ENCODE data around the gene TARDBP.
"Not testable (repeated sequence)": the region's sequence is repeated elsewhere in the genome, so short reads cannot be mapped to it uniquely, and the experiment has no call there.

TARDBP gene

GRCh38 chr1:11026903-11027302 is 14.4 kb downstream of the TARDBP start:
- no peaks in the 10 kb centered on the region for H3K4me1 ChIP-seq (ENCODE audit: control insufficient read depth, insufficient read depth, low read length)
- no peaks in the 10 kb centered on the region for H3K27me3 ChIP-seq (ENCODE audit: control insufficient read depth, insufficient read depth, low read length, poor library complexity, severe bottlenecking)
- no peak overlapping the region for H3K27ac ChIP-seq (ENCODE audit: insufficient read depth, low read depth, low read length, poor library complexity, severe bottlenecking)
- no peaks in the 10 kb centered on the region for H3K9me3 ChIP-seq (ENCODE audit: control insufficient read depth, low read length)
- H3K36me3 ChIP-seq (ENCODE audit: control insufficient read depth, insufficient read depth, low read length): peaks cover 27% of the 10 kb centered on the region
- WGBS, 2 experiments: 92 to 95% methylated on average over 5 of the region's 5 CpGs
- H3K4me3 ChIP-seq (ENCODE audit: insufficient read depth, low read depth, low read length): no peak overlapping the region

DNA sequence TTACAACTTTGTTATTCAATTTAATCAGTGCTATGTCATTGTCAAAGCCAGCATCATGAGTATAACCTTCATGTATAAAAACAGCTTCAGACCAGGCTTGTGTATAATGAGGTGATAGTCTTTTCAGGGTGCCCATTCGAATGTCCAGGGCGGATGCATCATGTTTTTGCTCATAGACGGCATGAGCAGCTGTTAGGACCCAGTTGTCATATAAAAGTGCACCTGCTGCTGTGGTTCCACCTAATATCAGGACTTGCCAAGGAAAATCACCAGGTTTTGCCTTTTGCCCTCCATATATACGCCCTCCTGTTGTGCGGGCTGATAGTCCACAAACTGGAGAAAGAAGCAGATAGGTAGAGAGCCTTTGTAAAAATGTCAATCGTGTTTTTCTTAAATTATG is 14.9 kb downstream of the TARDBP start:
- WGBS, 2 experiments: 87 to 89% methylated on average over 6 of the region's 6 CpGs
- peaks cover 27% of the 10 kb centered on the region for H3K36me3 ChIP-seq (ENCODE audit: control insufficient read depth, insufficient read depth, low read length)
- no peak overlapping the region for H3K4me3 ChIP-seq (ENCODE audit: insufficient read depth, low read depth, low read length)
- no peaks in the 10 kb centered on the region for H3K4me1 ChIP-seq (ENCODE audit: control insufficient read depth, insufficient read depth, low read length)
- no peaks in the 10 kb centered on the region for H3K9me3 ChIP-seq (ENCODE audit: control insufficient read depth, low read length)
- H3K27ac ChIP-seq (ENCODE audit: insufficient read depth, low read depth, low read length, poor library complexity, severe bottlenecking): no peak overlapping the region
- H3K27me3 ChIP-seq (ENCODE audit: control insufficient read depth, insufficient read depth, low read length, poor library complexity, severe bottlenecking): no peaks in the 10 kb centered on the region

DNA sequence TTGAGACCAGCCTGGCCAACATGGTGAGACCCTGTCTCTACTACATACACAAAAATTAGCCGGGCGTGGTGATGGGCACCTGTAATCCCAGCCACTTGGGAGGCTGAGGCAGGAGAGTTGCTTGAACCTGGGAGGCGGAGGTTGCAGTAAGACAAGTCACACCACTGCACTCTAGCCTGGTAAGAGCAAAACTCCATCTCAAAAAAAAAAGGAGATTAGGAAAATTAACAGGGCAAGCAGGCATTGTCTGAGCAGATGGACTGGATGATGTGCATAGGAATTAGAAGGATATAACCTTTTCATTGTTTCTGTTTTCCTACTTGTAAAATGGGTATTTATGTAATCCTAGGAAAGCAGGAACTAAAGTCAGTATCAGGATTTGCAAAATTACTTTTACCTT is 15.6 kb downstream of the TARDBP start:
- H3K4me3 ChIP-seq (ENCODE audit: insufficient read depth, low read depth, low read length): no peak overlapping the region
- 92 to 95% methylated on average over 3 of the region's 3 CpGs for WGBS, 2 experiments
- H3K36me3 ChIP-seq (ENCODE audit: control insufficient read depth, insufficient read depth, low read length): peaks cover 27% of the 10 kb centered on the region
- H3K9me3 ChIP-seq (ENCODE audit: control insufficient read depth, low read length): no peaks in the 10 kb centered on the region
- H3K27me3 ChIP-seq (ENCODE audit: control insufficient read depth, insufficient read depth, low read length, poor library complexity, severe bottlenecking): no peaks in the 10 kb centered on the region
- no peaks in the 10 kb centered on the region for H3K4me1 ChIP-seq (ENCODE audit: control insufficient read depth, insufficient read depth, low read length)
- no peak overlapping the region for H3K27ac ChIP-seq (ENCODE audit: insufficient read depth, low read depth, low read length, poor library complexity, severe bottlenecking)

- Histone ChIP-seq H3K27me3 (ENCODE audit: control insufficient read depth, insufficient read depth, low read length, poor library complexity, severe bottlenecking) (no peaks in the 10 kb centered on the region), H3K9me3 (ENCODE audit: control insufficient read depth, low read length) (no peaks in the 10 kb centered on the region), H3K4me3 (ENCODE audit: insufficient read depth, low read depth, low read length) (no peak overlapping the region), H3K36me3 (ENCODE audit: control insufficient read depth, insufficient read depth, low read length) (peaks cover 3% of the 10 kb centered on the region), H3K4me1 (ENCODE audit: control insufficient read depth, insufficient read depth, low read length) (no peaks in the 10 kb centered on the region), H3K27ac (ENCODE audit: insufficient read depth, low read depth, low read length, poor library complexity, severe bottlenecking) (no peak overlapping the region)
- WGBS, 2 experiments: 92% methylated on average over 9 of the region's 9 CpGs
These were observed 18.4 kb downstream of the TARDBP start for GRCh38 chr1:11030865-11031264.

DNA sequence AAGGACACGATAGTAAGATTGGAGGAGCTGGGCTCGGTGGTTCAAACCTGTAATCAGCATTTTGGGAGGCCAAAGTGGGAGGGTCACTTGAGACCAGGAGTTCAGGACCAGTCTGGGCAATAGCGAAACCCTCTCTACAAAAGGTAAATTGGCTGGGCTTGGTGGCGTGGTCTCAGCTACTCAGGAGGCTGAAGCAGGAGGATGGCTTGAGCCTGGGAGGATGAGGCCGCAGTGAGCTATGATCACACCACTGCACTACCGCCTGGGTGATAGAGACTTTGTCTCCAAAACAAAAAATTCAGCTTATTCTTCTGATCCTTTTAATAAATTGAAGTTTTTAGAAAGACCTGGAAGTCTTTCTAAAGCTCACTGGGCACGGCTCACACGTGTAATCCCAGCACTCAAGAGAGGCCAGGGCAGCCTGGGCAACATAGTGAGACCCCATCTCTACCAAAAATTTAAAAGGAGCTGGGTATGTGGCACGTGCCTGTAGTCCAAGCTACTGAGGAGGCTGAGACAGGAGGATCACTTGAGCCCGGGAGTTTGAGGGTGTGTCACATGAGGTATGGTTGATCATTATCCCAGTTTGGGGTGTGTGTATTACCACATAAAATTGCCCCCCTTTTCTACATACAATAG is 19.3 kb downstream of the TARDBP start:
- H3K4me3 ChIP-seq (ENCODE audit: insufficient read depth, low read depth, low read length): no peak overlapping the region
- H3K27ac ChIP-seq (ENCODE audit: insufficient read depth, low read depth, low read length, poor library complexity, severe bottlenecking): no peak overlapping the region
- H3K36me3 ChIP-seq (ENCODE audit: control insufficient read depth, insufficient read depth, low read length): peaks cover under 1% of the 10 kb centered on the region
- no peaks in the 10 kb centered on the region for H3K9me3 ChIP-seq (ENCODE audit: control insufficient read depth, low read length)
- H3K27me3 ChIP-seq (ENCODE audit: control insufficient read depth, insufficient read depth, low read length, poor library complexity, severe bottlenecking): no peaks in the 10 kb centered on the region
- WGBS, 2 experiments: 94% methylated on average over 10 of the region's 10 CpGs
- H3K4me1 ChIP-seq (ENCODE audit: control insufficient read depth, insufficient read depth, low read length): no peaks in the 10 kb centered on the region

- not testable (repeated sequence) for H3K9me3 ChIP-seq (ENCODE audit: control insufficient read depth, low read length); H3K27ac ChIP-seq (ENCODE audit: insufficient read depth, low read depth, low read length, poor library complexity, severe bottlenecking); H3K27me3 ChIP-seq (ENCODE audit: control insufficient read depth, insufficient read depth, low read length, poor library complexity, severe bottlenecking); H3K4me1 ChIP-seq (ENCODE audit: control insufficient read depth, insufficient read depth, low read length); H3K4me3 ChIP-seq (ENCODE audit: insufficient read depth, low read depth, low read length); H3K36me3 ChIP-seq (ENCODE audit: control insufficient read depth, insufficient read depth, low read length)
- WGBS, 2 experiments: 66 to 72% methylated on average over 16 to 18 of the region's 18 CpGs
These were observed 24.7 kb downstream of the TARDBP start for GRCh38 chr1:11037019-11037739.

DNA sequence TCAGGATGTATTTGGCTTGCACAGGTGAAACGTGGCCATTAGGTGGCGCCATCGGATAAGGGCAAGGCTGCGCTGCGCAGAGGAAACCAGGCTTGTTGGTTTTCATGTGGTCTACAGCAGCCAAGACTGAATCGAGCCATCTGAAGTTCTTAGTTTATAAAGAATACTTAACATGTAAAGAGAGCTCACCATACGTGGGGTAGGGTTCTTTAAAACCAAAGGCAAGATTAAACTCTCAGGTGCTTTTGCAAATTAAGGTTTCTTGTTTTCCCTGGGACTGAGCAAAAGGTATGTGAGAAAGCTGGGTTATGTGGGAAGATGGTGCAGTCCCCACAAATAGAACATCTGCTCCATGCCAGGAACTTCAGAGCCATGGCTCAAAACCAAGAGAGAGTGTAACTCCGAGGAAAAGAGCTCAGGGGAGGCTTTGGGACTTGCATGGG is 25.3 kb downstream of the TARDBP start:
- peaks cover 7% of the 10 kb centered on the region for H3K27me3 ChIP-seq (ENCODE audit: control insufficient read depth, insufficient read depth, low read length, poor library complexity, severe bottlenecking)
- no peak overlapping the region for H3K27ac ChIP-seq (ENCODE audit: insufficient read depth, low read depth, low read length, poor library complexity, severe bottlenecking)
- WGBS, 2 experiments: 1 to 10% methylated on average over 7 to 8 of the region's 8 CpGs
- no peaks in the 10 kb centered on the region for H3K9me3 ChIP-seq (ENCODE audit: control insufficient read depth, low read length)
- H3K36me3 ChIP-seq (ENCODE audit: control insufficient read depth, insufficient read depth, low read length): no peaks in the 10 kb centered on the region
- H3K4me1 ChIP-seq (ENCODE audit: control insufficient read depth, insufficient read depth, low read length): no peaks in the 10 kb centered on the region
- no peak overlapping the region for H3K4me3 ChIP-seq (ENCODE audit: insufficient read depth, low read depth, low read length)

GRCh38 chr1:11039351-11040104 is 27.1 kb downstream of the TARDBP start:
- H3K27me3 ChIP-seq (ENCODE audit: control insufficient read depth, insufficient read depth, low read length, poor library complexity, severe bottlenecking): peaks cover 7% of the 10 kb centered on the region
- no peaks in the 10 kb centered on the region for H3K4me1 ChIP-seq (ENCODE audit: control insufficient read depth, insufficient read depth, low read length)
- no peak overlapping the region for H3K27ac ChIP-seq (ENCODE audit: insufficient read depth, low read depth, low read length, poor library complexity, severe bottlenecking)
- no peak overlapping the region for H3K4me3 ChIP-seq (ENCODE audit: insufficient read depth, low read depth, low read length)
- no peaks in the 10 kb centered on the region for H3K36me3 ChIP-seq (ENCODE audit: control insufficient read depth, insufficient read depth, low read length)
- H3K9me3 ChIP-seq (ENCODE audit: control insufficient read depth, low read length): no peaks in the 10 kb centered on the region
- 79% methylated on average over 2 of the region's 2 CpGs for WGBS, 2 experiments

- H3K4me1 ChIP-seq (ENCODE audit: control insufficient read depth, insufficient read depth, low read length); H3K36me3 ChIP-seq (ENCODE audit: control insufficient read depth, insufficient read depth, low read length): not testable (repeated sequence)
- 86 to 93% methylated on average over 7 of the region's 7 CpGs for WGBS, 2 experiments
These were observed 27.6 kb downstream of the TARDBP start for GRCh38 chr1:11040105-11040429.

DNA sequence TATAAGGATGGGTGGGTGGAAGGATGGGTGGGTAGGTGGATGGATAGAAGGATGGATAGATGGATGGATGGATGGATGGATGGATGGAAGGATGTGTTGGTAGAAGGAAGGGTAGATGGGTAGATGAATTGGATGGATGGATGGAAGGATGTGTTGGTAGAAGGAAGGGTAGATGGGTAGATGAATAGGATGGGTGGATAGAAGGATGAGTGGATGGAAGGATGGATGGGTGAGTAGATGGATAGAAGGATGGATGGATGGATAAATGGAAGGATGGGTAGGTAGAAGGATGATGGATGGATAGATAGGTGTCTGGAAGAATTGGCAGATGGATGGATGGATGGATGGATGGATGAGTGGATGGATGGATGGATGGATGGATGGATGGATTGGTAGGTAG is 28.6 kb downstream of the TARDBP start:
- Histone ChIP-seq H3K27ac (ENCODE audit: insufficient read depth, low read depth, low read length, poor library complexity, severe bottlenecking) (no peak overlapping the region), H3K27me3 (ENCODE audit: control insufficient read depth, insufficient read depth, low read length, poor library complexity, severe bottlenecking) (peaks cover 7% of the 10 kb centered on the region), H3K9me3 (ENCODE audit: control insufficient read depth, low read length) (no peaks in the 10 kb centered on the region), H3K36me3 (ENCODE audit: control insufficient read depth, insufficient read depth, low read length) (no peaks in the 10 kb centered on the region), H3K4me1 (ENCODE audit: control insufficient read depth, insufficient read depth, low read length) (no peaks in the 10 kb centered on the region), H3K4me3 (ENCODE audit: insufficient read depth, low read depth, low read length) (no peak overlapping the region)

More at GRCh38 chr1:11040105-11040429, 27.6 kb downstream of the TARDBP start:
- H3K4me3 ChIP-seq (ENCODE audit: insufficient read depth, low read depth, low read length); H3K27me3 ChIP-seq (ENCODE audit: control insufficient read depth, insufficient read depth, low read length, poor library complexity, severe bottlenecking); H3K9me3 ChIP-seq (ENCODE audit: control insufficient read depth, low read length); H3K27ac ChIP-seq (ENCODE audit: insufficient read depth, low read depth, low read length, poor library complexity, severe bottlenecking): not testable (repeated sequence)

Data from ectodermal cell (in vitro differentiated cells).